DND-41 (cell line): ENCODE measurements around the gene TP53RK.

Experiments
- ATAC-seq: fragments of 200-7000 bp; cut with Tn5 transposase; 3 replicates; pipeline ENCODE4 v1.9.1; 2021; ENCODE audit warnings: low read depth; ENCODE audit not compliant: insufficient read depth
- DNase-seq: peaks from one replicate; pipeline ENCODE4 v3.0.0-alpha.2; 2020
- H2AFZ ChIP-seq: 2 replicates; pipeline ENCODE4 v1.6.0; 2012; ENCODE audit warnings: low read depth, low read length
- H3K27ac ChIP-seq: 2 replicates; pipeline ENCODE4 v1.5.1; 2012; ENCODE audit warnings: low read length, inconsistent platforms
- H3K27me3 ChIP-seq: fragments of 200-600 bp; sonication (generic); 2 replicates; pipeline ENCODE4 v1.6.0; 2012; ENCODE audit warnings: low read length, mild to moderate bottlenecking, inconsistent platforms; ENCODE audit not compliant: insufficient read depth, poor library complexity
- H3K36me3 ChIP-seq: 2 replicates; pipeline ENCODE4 v1.5.1; 2012; ENCODE audit warnings: low read length, inconsistent platforms; ENCODE audit not compliant: insufficient read depth
- H3K4me1 ChIP-seq: 2 replicates; pipeline ENCODE4 v1.5.1; 2012; ENCODE audit warnings: mild to moderate bottlenecking, low read length; ENCODE audit not compliant: insufficient read depth
- H3K4me2 ChIP-seq: 2 replicates; pipeline ENCODE4 v1.6.0; 2012; ENCODE audit warnings: mild to moderate bottlenecking, moderate library complexity, low read length, inconsistent platforms; ENCODE audit not compliant: insufficient read depth
- H3K4me3 ChIP-seq, 2 experiments: fragments of 200-600 bp in 1 of 2; shearing (Covaris generic) in 1 of 2; 2 replicates each; pipeline ENCODE4 v1.5.1; 2012 to 2016; ENCODE audit warnings: inconsistent platforms in 2 of 2, low read length in 2 of 2, mild to moderate bottlenecking in 2 of 2, low read depth in 1 of 2, moderate library complexity in 1 of 2
- H3K79me2 ChIP-seq: 2 replicates; pipeline ENCODE4 v1.6.0; 2012; ENCODE audit warnings: low read length, inconsistent platforms; ENCODE audit not compliant: insufficient read depth
- H3K9ac ChIP-seq: 2 replicates; pipeline ENCODE4 v1.6.0; 2012; ENCODE audit warnings: low read depth, mild to moderate bottlenecking, inconsistent platforms, low read length, moderate library complexity
- H3K9me3 ChIP-seq: 2 replicates; pipeline ENCODE4 v1.5.1; 2012; ENCODE audit warnings: low read length, moderate library complexity, mild to moderate bottlenecking, inconsistent platforms; ENCODE audit not compliant: insufficient read depth, severe bottlenecking
- H4K20me1 ChIP-seq: 2 replicates; pipeline ENCODE4 v1.6.0; 2012; ENCODE audit warnings: low read length; ENCODE audit not compliant: insufficient read depth
- CTCF ChIP-seq: IDR thresholded peaks from 2 replicates; pipeline ENCODE4 v1.5.1; 2012; ENCODE audit warnings: borderline replicate concordance, low read length, moderate library complexity, mild to moderate bottlenecking; ENCODE audit not compliant: poor library complexity, severe bottlenecking; ENCODE audit errors: extremely low read depth
- EZH2 ChIP-seq: IDR thresholded peaks from 3 replicates; pipeline ENCODE4 v1.6.1; 2012; ENCODE audit warnings: borderline replicate concordance, low read depth, mild to moderate bottlenecking, moderate library complexity, low read length, inconsistent platforms; ENCODE audit not compliant: severe bottlenecking

Gene TP53RK

GRCh38 chr20:46671866-46672542 is 17.2 kb downstream of the TP53RK start:
- peaks cover 4% of the 10 kb centered on the region; the same call in 1 of the 2 replicates for H4K20me1 ChIP-seq
- ATAC-seq, result no peak
- no peak for DNase-seq
- TF ChIP-seq EZH2 (no peak), CTCF (no peak)
- no peak overlapping the region for H2AFZ ChIP-seq
- peaks cover 7% of the 10 kb centered on the region for H3K9me3 ChIP-seq
- H3K27ac ChIP-seq, result no peak overlapping the region
- no peaks in the 10 kb centered on the region for H3K27me3 ChIP-seq
- H3K79me2 ChIP-seq, result no peaks in the 10 kb centered on the region
- H3K4me1 ChIP-seq, result no peaks in the 10 kb centered on the region
- H3K4me3 ChIP-seq, result no peak overlapping the region
- H3K36me3 ChIP-seq, result no peaks in the 10 kb centered on the region
- H3K4me2 ChIP-seq, result no peak overlapping the region
- no peak overlapping the region for H3K9ac ChIP-seq

GRCh38 chr20:46670585-46671584 is 18.4 kb downstream of the TP53RK start:
- no peak for ATAC-seq
- no peak overlapping the region for H3K9ac ChIP-seq
- no peak overlapping the region for H3K4me3 ChIP-seq
- no peak overlapping the region for H3K4me2 ChIP-seq
- H3K79me2 ChIP-seq, result no peaks in the 10 kb centered on the region
- no peaks in the 10 kb centered on the region for H3K27me3 ChIP-seq
- H3K9me3 ChIP-seq, result peaks cover 7% of the 10 kb centered on the region
- no peak overlapping the region for H3K27ac ChIP-seq
- no peaks in the 10 kb centered on the region for H3K36me3 ChIP-seq
- DNase-seq, result no peak
- peaks cover 4% of the 10 kb centered on the region; the same call in 1 of the 2 replicates for H4K20me1 ChIP-seq
- no peak overlapping the region for H2AFZ ChIP-seq
- no peaks in the 10 kb centered on the region for H3K4me1 ChIP-seq
- no peak for TF ChIP-seq EZH2

- DNase-seq, result no peak
- Histone ChIP-seq H3K9me3 (peaks cover 7% of the 10 kb centered on the region), H3K4me3 (no peak overlapping the region), H2AFZ (no peak overlapping the region), H3K4me1 (no peaks in the 10 kb centered on the region), H3K36me3 (no peaks in the 10 kb centered on the region), H3K4me2 (no peak overlapping the region), H3K9ac (no peak overlapping the region), H3K27me3 (no peaks in the 10 kb centered on the region), H3K27ac (no peak overlapping the region), H3K79me2 (no peaks in the 10 kb centered on the region), H4K20me1 (peaks cover 4% of the 10 kb centered on the region; the same call in 1 of the 2 replicates)
- TF ChIP-seq CTCF (no peak), EZH2 (no peak)
- ATAC-seq, result no peak
Observed at GRCh38 chr20:46670228-46670584, 19.0 kb downstream of the TP53RK start.
